ENCODE results near the gene PRPSAP1. TPM values are rescaled to one million over a fixed set of nuclear protein-coding genes. Genes with fewer than 3 reads are reported as not detected.
"Not testable (repeated sequence)": the region's sequence is repeated elsewhere in the genome, so short reads cannot be mapped to it uniquely, and the experiment has no call there.

PRPSAP1 gene
- total RNA-seq, 1 donor from 2014 or later, result 38.8 TPM

DNA sequence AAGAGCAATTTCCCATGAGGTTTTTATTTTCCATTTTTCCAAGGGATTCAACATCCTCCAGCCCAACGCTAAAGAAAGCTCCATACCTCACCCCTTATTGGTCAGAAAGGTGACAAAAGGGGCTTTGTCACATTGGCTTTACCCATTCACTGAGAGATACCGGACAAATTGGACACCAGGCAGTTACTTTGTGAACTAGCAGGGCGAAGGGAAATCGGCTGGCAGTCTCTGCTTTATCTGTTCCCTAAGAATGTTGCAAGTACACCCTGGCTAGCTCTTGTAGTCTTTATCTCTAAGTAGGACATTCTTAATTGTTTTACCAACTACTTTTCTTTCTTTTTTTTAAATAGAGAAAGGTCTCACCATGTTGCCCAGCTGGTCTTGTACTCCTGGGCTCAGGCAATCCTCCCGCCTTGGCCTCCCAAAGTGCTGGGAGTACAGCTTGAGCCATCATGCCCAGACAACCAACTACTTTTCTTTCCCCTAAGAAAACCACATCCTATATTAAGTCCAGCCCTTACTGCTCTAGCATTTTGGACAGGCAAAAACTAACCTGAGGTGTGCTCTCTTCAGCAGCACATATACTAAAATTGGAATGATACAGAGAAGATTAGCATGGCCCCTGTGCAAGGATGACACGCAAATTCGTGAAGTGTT lies 16.8 kb downstream of the PRPSAP1 start:
- intact Hi-C loops (cut with micrococcal nuclease), result no loop called here
- no peak for DNase-seq
- ATAC-seq, result no peak

GRCh38 chr17:76335716-76336381 lies 17.9 kb downstream of the PRPSAP1 start:
- DNase-seq, result no peak
- intact Hi-C loops (cut with micrococcal nuclease), result no loop called here
- no peak for ATAC-seq

- intact Hi-C loops (cut with micrococcal nuclease), result no loop called here
- no peak for DNase-seq
- ATAC-seq, result no peak
Observed at GRCh38 chr17:76333673-76334505, 19.8 kb downstream of the PRPSAP1 start.

- ATAC-seq, result no peak
- intact Hi-C loops (cut with micrococcal nuclease), result no loop called here
- no peak for DNase-seq
Observed at GRCh38 chr17:76331083-76331482, 22.6 kb downstream of the PRPSAP1 start.

GRCh38 chr17:76329664-76330063 lies 24.1 kb downstream of the PRPSAP1 start:
- intact Hi-C loops (cut with micrococcal nuclease), result no loop called here
- DNase-seq, result no peak
- no peak for ATAC-seq

DNA sequence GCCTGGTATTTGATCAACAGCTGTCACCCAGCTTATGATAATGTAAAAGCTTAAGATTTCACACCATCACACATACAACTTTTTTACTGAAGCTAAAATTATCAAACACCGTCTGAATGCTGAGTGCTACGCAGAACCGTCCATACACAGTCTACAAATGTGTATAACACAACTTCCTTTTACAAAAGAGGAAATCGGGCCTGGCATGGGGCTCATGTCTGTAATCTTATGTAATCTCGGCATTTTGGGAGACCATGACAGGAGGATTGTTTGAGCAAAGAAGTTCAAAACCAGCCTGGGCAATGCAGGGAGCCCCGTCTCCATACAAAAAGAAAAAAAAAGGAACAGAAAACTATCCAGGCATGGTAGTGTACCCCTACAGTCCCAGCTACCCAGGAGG lies 26.0 kb downstream of the PRPSAP1 start:
- DNase-seq (no peak), ATAC-seq (peak; percentile 38)
- intact Hi-C loops (cut with micrococcal nuclease), result no loop called here

DNA sequence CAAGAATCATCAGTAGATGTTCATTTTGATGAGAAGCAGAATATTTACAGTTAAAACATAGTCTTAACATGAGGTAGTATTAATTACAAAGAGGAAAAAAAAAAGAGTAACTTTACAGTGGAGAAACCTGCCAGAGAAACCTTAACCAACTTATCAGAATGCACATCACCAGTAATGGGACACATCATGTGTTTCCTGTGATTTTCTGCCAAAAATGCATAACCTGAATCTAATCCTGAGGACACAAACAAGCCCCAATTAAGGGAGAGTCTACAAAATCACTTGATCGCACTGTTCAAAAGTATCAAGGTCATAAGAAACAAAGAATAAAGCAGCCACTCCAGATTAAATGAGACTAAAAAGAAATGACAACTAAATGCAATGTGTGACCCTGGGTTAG lies 27.4 kb downstream of the PRPSAP1 start:
- intact Hi-C loops (cut with micrococcal nuclease), result no loop called here
- ATAC-seq (no peak), DNase-seq (no peak)

DNA sequence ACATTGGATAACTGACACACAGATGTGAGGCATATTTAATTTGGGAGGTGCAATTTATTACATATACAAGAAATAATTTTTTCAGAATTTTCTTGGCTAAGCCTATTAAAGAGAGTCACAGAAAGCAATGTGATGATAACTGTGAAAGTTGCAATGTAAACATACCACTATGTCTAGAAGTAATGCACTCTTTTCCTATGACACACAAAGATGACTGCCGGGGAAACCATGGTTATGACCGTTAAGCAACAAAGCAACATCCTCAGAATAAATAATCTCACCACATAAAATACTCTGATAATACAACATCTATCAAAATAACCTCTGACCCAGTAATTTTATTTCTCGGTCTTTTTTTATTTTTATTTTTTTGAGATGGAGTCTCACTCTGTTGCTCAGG lies 35.1 kb downstream of the PRPSAP1 start:
- ATAC-seq (no peak), DNase-seq (no peak)
- intact Hi-C loops (cut with micrococcal nuclease), result no loop called here

DNA sequence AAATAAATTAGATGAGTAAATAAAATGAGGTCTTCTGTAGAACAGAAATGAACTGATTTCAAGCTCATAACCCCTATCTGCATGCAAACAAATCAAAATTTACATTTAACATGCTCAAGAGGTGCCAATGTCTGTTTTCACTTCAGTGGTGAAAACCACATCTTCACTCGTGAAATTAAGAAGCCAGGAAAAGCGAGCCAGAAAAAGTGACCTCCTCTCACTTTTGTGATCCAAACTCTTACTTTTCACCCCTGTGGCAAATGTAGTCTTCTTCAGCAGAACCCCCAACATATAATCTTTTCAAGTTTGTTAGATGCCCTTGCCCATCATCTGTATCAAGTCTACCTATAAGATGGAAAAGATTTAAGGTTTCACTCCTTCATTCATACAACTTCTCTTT lies 36.2 kb downstream of the PRPSAP1 start:
- DNase-seq (no peak), ATAC-seq (no peak)
- intact Hi-C loops (cut with micrococcal nuclease), result no loop called here

- ATAC-seq, result peak; percentile 41
- DNase-seq, result no peak
- intact Hi-C loops (cut with micrococcal nuclease), result no loop called here
Observed at GRCh38 chr17:76314392-76315227, 39.1 kb downstream of the PRPSAP1 start.

DNA sequence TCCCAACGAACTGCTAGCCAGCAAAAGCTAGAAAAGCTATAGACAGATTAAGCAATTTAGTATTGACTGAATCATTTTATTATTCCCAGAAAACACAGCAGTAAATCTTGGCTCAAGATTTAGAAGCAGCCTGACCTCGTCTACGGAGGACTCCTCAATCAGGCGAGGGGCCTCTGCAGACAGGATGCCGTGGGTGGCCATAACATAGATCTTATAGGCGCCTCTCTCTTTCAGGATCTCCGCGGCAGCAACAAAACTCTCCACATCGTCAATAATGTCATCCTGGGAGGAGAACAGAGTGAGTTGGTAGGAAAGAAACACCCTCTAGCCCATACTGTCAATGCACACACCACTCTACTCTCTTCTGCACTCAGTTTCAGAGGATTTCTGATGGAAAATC lies 41.0 kb downstream of the PRPSAP1 start:
- DNase-seq (no peak), ATAC-seq (no peak)
- intact Hi-C loops (cut with micrococcal nuclease), result no loop called here

- ATAC-seq, result no peak
- no peak for DNase-seq
- intact Hi-C loops (cut with micrococcal nuclease), result loop anchor here (5.0 kb wide), 1 partner anchor 33 kb away; no protein-coding TSS in a partner anchor
Observed at GRCh38 chr17:76309461-76309860, 44.3 kb downstream of the PRPSAP1 start.

DNA sequence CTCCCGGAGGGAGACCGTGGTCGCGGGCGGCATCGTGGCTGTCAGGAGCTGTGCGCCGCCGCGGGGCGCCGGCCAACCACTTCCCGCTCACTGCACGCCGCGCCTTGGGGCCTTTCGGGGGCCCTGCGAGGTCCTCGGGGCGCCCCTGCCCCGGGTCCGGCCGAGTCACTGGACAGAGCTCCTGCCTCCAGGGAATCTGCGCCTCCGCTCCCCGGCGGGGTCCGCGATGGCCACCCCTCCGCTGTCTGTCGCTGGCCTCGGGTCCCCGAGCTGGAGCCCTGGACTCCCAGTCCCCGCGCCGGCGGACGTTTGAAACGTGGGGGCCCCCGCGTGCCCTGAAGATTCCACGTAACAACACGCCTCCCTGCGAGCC lies 45.8 kb downstream of the PRPSAP1 start, which contains the start of gene QRICH2:
QRICH2 (minus strand) TSS at position 311 of the 373 bp plus-strand sequence; CDS start at position 33, 278 bp downstream.
- ATAC-seq (no peak), DNase-seq (no peak)
- intact Hi-C loops (cut with micrococcal nuclease), result loop anchor here (5.0 kb wide), 1 partner anchor 34 kb away; no protein-coding TSS in a partner anchor

- no peak for ATAC-seq
- no peak for DNase-seq
- intact Hi-C loops (cut with micrococcal nuclease), result loop anchor here (5.0 kb wide), 1 partner anchor 35 kb away; no protein-coding TSS in a partner anchor
Observed at GRCh38 chr17:76307299-76307965, 46.3 kb downstream of the PRPSAP1 start.

- intact Hi-C loops (cut with micrococcal nuclease), result loop anchor here (5.0 kb wide), 1 partner anchor 37 kb away; no protein-coding TSS in a partner anchor
- ATAC-seq, DNase-seq: not testable (repeated sequence)
Observed at GRCh38 chr17:76305135-76305454, 48.6 kb downstream of the PRPSAP1 start.

GRCh38 chr17:76304226-76305134 lies 49.2 kb downstream of the PRPSAP1 start:
- no peak for ATAC-seq
- DNase-seq, result no peak
- intact Hi-C loops (cut with micrococcal nuclease), result loop anchor here (5.0 kb wide), 2 partner anchors 38 to 93 kb away; no protein-coding TSS in a partner anchor

DNA sequence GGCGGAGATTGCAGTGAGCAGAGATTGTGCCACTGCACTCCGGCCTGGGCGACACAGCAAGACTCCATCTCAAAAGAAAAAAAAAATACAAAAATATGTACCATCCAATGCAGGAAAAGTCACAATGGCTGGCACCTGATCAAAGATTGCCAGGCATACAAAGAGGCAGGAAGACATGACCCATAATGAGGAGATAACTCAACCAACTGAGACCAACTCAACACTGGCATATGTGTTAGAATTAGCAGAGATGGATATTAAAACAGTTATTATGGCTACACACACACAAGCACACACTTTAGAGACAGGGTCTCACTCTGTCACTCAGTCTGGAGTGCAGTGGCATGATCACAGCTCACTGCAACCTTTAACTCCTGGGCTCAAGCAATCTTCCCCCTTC lies 56.3 kb downstream of the PRPSAP1 start:
- ATAC-seq (no peak), DNase-seq (no peak)
- intact Hi-C loops (cut with micrococcal nuclease), result no loop called here

DNA sequence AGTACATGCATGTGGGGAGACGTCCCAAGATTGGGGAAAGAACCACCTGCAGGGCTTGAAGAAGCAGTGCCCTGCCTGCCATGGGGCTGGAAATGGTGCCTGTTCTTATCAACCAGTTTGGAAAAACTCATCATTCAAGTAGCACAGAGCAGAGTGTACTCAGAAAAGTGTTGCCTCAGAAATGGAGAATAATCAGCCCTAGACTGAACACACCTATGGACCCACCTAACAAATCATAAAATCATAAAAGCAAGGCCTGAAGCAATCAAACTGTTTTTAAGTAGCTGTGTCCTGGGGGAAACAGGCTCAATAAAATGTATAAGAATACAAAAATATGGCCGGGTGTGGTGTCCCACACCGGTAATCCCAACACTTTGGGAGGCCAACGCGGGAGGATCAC lies 56.8 kb downstream of the PRPSAP1 start:
- ATAC-seq (no peak), DNase-seq (no peak)

More for the DNA sequence above, 56.8 kb downstream of the PRPSAP1 start:
- intact Hi-C loops (cut with micrococcal nuclease), result no loop called here
